Adipocyte (in vitro differentiated cells): ENCODE measurements around the gene DLG2.
A peak's percentile ranks its signal among the peaks of the same experiment; 100 is the strongest.

Experiments
- DNase-seq: peaks from one replicate; pipeline ENCODE4 v3.0.0-alpha.2; 2015; ENCODE audit warnings: low read depth
- H3K27me3 ChIP-seq: replicated peaks from 2 replicates; pipeline ENCODE4 v1.7.0; 2013; ENCODE audit warnings: mild to moderate bottlenecking, low read length, moderate library complexity; ENCODE audit not compliant: control insufficient read depth, insufficient read depth
- H3K36me3 ChIP-seq: 2 replicates; pipeline ENCODE4 v1.7.0; 2013; ENCODE audit warnings: low read length, mild to moderate bottlenecking, moderate library complexity; ENCODE audit not compliant: control insufficient read depth, insufficient read depth, severe bottlenecking
- H3K4me1 ChIP-seq: 2 replicates; pipeline ENCODE4 v1.7.0; 2013; ENCODE audit warnings: mild to moderate bottlenecking, low read length, moderate library complexity; ENCODE audit not compliant: control insufficient read depth, insufficient read depth
- H3K4me3 ChIP-seq: 2 replicates; pipeline ENCODE4 v1.7.0; 2013; ENCODE audit warnings: mild to moderate bottlenecking, low read length, moderate library complexity
- H3K9ac ChIP-seq: 2 replicates; pipeline ENCODE4 v1.7.0; 2013; ENCODE audit warnings: mild to moderate bottlenecking, low read length, moderate library complexity
- H3K9me3 ChIP-seq: 2 replicates; pipeline ENCODE4 v1.7.0; 2013; ENCODE audit warnings: mild to moderate bottlenecking, low read length, moderate library complexity; ENCODE audit not compliant: control insufficient read depth

Gene DLG2

DNA sequence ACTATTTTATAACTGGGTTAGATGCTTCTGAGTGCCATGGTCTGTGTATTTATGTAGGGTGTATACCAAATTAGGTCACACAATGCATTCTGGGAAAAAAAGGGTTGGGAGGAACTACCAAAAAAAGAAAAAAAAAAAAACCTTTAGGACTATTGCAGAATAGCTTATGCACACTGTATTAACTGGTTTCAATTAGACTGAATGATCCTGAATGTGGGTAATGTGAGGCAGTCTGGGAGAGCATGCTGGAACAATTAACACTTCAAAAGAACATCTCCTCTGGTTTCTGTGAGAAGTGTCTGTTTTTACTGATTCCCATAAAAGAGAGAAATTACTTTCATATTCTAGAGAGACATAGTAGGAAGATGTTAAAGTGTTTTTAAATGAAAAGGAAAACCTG is 521.3 kb downstream of the DLG2 start:
- peaks cover 6% of the 10 kb centered on the region for H3K4me1 ChIP-seq
- H3K4me3 ChIP-seq = no peak overlapping the region
- no peaks in the 10 kb centered on the region for H3K9me3 ChIP-seq
- no peaks in the 10 kb centered on the region for H3K36me3 ChIP-seq
- no peak for DNase-seq
- H3K27me3 ChIP-seq = no peaks in the 10 kb centered on the region
- H3K9ac ChIP-seq = no peak overlapping the region

DNA sequence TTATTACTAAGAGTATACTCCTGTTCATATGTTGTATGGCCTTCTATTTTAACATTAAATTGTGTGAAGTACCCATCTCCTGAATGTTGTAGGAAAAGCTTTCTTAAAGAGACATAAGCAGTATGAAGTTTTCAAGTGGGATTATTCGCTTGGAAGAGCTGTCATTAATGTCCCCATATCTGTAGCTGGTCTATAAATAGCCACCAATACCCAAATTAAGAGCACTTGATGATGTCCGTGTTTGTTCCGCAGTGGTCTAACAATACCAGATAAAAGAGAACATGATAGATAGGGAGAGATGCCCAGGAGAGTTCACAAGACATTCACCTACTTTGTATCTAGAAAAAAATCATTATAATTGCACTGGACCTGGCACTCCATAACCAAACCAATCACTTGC is 527.6 kb downstream of the DLG2 start:
- H3K9me3 ChIP-seq = no peaks in the 10 kb centered on the region
- no peaks in the 10 kb centered on the region for H3K27me3 ChIP-seq
- no peaks in the 10 kb centered on the region for H3K4me1 ChIP-seq
- no peaks in the 10 kb centered on the region for H3K36me3 ChIP-seq
- DNase-seq = no peak
- no peak overlapping the region for H3K9ac ChIP-seq
- no peak overlapping the region for H3K4me3 ChIP-seq

DNA sequence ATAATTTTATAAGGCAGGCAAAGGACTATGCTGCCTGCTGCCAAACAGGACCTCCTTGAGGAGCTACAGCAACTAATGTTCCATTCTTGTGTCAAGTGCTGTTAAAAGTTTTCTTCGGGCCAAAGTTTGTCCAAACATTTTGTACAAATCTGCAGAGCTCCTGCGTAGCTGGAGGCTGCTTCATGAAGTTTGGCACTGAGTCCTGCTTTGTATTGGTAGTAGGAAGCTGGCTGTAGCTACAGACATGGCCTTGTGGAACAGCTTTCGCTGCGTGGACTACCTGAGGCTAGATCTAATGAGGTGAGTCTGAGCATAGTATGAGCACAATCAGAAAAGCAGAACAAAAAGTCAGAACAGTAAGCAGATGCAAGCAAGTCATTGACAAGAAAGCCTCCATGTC is 528.1 kb downstream of the DLG2 start:
- no peak for DNase-seq
- H3K4me1 ChIP-seq = no peaks in the 10 kb centered on the region
- no peaks in the 10 kb centered on the region for H3K36me3 ChIP-seq
- no peak overlapping the region for H3K9ac ChIP-seq
- no peaks in the 10 kb centered on the region for H3K27me3 ChIP-seq
- no peaks in the 10 kb centered on the region for H3K9me3 ChIP-seq
- no peak overlapping the region for H3K4me3 ChIP-seq

DNA sequence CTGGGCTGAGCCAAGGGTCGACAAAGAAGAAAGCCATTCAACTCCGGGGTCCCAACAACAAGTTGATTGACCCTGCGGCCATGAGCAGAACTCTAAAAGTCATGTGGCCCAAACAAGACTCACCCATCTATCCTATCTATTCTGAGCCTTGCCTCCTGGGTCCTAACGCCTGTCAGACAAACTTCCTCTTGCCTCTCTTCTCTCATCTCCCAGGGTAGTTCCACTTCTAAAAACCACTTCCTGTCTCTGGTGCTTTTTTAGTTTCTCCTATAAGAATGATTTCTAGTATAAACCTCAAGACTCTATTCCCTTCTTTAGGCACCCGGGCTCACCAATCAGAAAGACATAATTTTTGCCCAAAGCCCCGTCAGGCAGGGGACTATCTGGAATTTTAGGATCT is 530.2 kb downstream of the DLG2 start:
- Histone ChIP-seq H3K9ac (no peak overlapping the region), H3K27me3 (no peaks in the 10 kb centered on the region), H3K4me1 (no peaks in the 10 kb centered on the region), H3K9me3 (no peaks in the 10 kb centered on the region), H3K36me3 (no peaks in the 10 kb centered on the region), H3K4me3 (no peak overlapping the region)
- DNase-seq = no peak

DNA sequence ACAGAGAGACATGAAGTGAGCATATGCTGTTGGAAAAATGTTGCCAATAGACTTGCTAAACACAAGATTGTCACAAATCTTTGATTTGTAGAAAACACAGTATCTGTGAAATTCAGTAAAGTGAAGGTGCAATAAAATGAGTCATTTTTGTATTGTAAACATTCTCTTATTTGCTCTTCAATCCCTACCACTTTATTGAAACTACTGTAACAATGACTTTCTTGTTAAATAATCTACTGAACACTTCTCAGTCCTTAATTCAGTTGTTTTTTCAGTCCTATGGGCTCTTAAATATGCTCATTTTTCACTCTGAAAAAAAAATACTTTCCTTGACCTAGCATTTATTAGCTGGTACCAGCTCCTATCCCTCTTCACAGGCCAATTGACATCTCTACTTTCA is 531.9 kb downstream of the DLG2 start:
- no peaks in the 10 kb centered on the region for H3K27me3 ChIP-seq
- H3K4me1 ChIP-seq = no peaks in the 10 kb centered on the region
- no peak overlapping the region for H3K4me3 ChIP-seq
- no peak overlapping the region for H3K9ac ChIP-seq
- H3K9me3 ChIP-seq = no peaks in the 10 kb centered on the region
- DNase-seq = no peak
- H3K36me3 ChIP-seq = no peaks in the 10 kb centered on the region

DNA sequence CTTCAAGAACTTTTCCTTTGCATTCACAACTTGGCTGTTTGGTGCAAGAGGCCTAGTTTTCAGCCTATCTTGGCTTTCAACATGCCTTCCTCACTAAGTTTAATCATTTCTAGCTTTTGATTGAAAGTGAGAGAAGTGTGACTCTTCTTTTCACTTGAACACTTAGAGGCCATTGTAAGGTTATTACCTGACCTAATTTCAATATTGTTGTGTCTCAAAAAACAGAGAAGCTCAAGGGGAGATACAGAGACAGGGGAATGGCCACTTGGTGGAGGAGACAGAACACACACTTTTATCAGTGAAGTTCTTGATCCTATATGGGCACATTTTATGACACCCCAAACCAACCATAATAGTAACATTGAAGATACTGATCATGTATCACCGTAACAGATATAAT is 532.3 kb downstream of the DLG2 start:
- Histone ChIP-seq H3K4me1 (no peaks in the 10 kb centered on the region), H3K9ac (no peak overlapping the region), H3K36me3 (no peaks in the 10 kb centered on the region), H3K9me3 (no peaks in the 10 kb centered on the region), H3K27me3 (no peaks in the 10 kb centered on the region), H3K4me3 (no peak overlapping the region)
- DNase-seq = no peak

DNA sequence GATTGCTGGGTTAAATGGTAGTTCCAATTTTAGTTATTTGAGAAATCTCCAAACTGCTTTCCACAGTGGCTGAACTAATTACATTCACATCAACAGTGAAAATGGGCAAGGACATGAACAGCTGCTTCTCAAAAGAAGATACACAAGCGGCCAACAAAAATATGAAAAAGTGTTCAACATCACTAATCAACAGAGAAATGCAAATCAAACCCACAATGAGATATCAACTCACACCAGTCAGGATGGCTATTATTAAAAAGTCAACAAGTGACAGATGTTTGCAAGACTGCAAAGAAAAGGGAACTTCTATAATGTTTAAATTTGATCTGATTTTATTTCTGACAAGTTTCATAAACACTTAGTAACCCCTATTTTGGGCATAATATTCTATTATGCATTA is 537.5 kb downstream of the DLG2 start:
- Histone ChIP-seq H3K9ac (no peak overlapping the region), H3K4me3 (no peak overlapping the region), H3K36me3 (no peaks in the 10 kb centered on the region), H3K9me3 (no peaks in the 10 kb centered on the region), H3K4me1 (peaks cover 12% of the 10 kb centered on the region), H3K27me3 (no peaks in the 10 kb centered on the region)
- no peak for DNase-seq

DNA sequence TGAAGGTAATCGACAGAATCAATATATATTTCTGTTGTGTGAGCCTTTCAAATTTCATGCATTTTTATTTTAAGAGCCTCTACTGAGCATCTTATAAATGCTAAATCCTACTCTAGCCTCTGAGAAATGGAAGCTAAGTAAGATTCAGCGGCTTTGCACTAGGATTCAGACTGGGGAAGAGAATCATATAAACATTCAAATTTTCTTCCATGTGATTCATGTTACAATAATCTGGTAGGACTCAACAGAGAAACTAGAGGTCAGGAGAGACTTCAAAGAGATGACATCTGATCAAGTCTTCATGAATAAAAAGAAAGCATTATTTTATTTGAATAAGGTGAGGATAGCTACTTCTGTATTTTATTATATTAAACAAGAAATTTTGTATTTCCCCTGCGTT is 538.9 kb downstream of the DLG2 start:
- Histone ChIP-seq H3K9me3 (no peaks in the 10 kb centered on the region), H3K36me3 (no peaks in the 10 kb centered on the region), H3K27me3 (no peaks in the 10 kb centered on the region), H3K9ac (no peak overlapping the region), H3K4me1 (peaks cover 12% of the 10 kb centered on the region), H3K4me3 (no peak overlapping the region)
- peak; percentile 29 for DNase-seq

DNA sequence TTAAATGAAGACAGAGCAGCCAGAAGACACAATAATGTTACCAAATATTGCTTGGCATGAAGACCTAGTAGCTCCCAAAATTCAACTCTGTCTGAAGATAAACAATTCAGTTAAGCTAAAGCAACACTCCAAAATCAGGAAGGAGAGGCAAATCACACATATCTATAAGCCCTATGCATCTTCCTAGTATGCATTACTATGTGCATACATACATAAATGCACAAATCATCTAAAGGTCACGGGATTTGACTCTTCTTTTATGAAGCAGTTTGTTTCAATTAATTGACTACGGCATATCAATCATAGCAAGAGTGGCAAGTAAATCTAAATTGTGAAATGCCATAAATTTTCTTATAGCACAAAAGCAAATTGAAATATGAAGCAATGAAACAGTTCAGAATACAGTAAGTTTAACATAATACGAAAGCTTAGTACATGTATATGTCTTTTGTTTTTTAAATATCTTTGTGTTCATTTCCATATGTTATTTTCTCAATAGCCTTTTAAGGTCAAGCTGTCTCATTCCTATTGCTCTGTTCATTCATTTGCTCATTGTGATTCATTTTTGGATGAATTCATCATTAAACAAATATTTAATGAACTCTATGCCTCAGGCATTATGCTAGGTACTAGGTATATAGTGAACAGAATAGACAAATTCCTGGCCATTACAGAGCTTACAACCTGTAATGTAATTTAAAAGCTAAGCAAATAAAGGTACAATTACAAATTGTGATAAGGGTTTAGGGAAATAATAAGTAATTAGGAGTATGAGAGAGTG is 540.5 kb downstream of the DLG2 start:
- H3K4me1 ChIP-seq = peaks cover 12% of the 10 kb centered on the region
- H3K27me3 ChIP-seq = no peaks in the 10 kb centered on the region
- DNase-seq = peak; percentile 19
- H3K4me3 ChIP-seq = no peak overlapping the region
- no peaks in the 10 kb centered on the region for H3K36me3 ChIP-seq
- H3K9me3 ChIP-seq = no peaks in the 10 kb centered on the region
- H3K9ac ChIP-seq = no peak overlapping the region

DNA sequence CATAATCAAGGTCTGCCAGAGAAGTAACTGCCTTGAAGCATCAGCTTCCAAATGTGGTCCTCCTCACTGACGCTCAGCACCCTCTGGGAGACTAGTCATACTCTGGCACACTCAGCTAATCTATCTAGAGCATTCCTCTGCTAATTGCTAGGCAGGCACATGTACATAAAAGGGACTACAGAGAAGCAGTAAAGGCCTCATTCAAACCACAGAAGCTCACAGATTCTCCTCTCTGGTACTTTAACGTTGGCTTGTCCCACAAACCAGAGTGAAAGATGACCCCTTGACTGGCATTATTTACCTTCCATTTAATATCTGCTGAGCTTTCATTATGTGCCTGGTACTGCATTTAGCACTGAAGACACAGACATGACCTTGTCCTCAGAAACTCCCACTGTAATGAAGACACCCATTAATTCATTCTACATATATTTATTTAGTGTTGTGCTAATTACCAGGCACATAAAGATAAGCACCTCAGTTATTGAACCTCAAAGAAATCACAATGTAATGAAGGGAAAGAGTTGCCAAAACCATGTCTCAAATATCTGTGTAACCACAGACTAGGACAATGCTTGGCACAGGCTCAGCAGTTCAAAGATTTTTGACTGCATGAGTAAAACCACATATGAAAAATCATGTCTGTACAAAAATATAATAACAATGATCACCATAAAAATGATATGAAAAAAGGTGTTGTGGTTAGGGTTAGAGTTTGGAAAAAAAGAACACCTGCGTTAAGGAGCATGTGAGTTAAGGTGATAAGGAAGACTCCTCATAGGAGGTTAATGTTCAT is 550.4 kb downstream of the DLG2 start:
- H3K4me1 ChIP-seq = peaks cover 9% of the 10 kb centered on the region
- peak; percentile 66 for DNase-seq

DNA sequence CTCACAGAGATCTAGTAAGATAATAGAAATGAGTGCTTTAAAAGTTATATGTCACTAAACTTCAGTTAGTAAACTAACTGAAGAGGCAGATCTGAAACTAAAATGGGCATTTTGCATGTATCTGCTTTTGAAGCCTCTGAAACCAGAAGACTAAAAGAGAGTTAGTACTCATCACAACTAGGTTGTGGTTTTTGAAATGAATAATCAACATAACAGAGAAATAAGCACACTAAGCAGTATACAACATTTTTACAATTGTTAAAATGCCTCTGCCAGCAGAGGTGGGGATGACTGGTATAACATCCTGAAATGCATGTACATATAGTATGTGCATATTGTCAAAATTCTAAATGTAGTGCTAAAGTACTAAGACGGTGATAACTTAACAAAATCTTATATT is 564.5 kb downstream of the DLG2 start:
- H3K4me3 ChIP-seq = no peak overlapping the region
- no peak for DNase-seq
- no peaks in the 10 kb centered on the region for H3K36me3 ChIP-seq
- H3K27me3 ChIP-seq = no peaks in the 10 kb centered on the region
- no peaks in the 10 kb centered on the region for H3K4me1 ChIP-seq
- H3K9ac ChIP-seq = no peak overlapping the region
- no peaks in the 10 kb centered on the region for H3K9me3 ChIP-seq

More for the DNA sequence above, 550.4 kb downstream of the DLG2 start:
- H3K4me3 ChIP-seq = no peak overlapping the region
- no peak overlapping the region for H3K9ac ChIP-seq
- no peaks in the 10 kb centered on the region for H3K27me3 ChIP-seq
- H3K36me3 ChIP-seq = no peaks in the 10 kb centered on the region
- no peaks in the 10 kb centered on the region for H3K9me3 ChIP-seq
